Lung (tissue), 12 donors: ENCODE data around the gene MAP3K15. TPM values are rescaled to one million over a fixed set of nuclear protein-coding genes. Genes with fewer than 3 reads are reported as not detected.

Experiments used
- ATAC-seq: fragments of 200-7000 bp; cut with Tn5 transposase; one replicate; pipeline ENCODE4 v1.9.1; 2020; ENCODE audit warnings: moderate number of reproducible peaks; ENCODE audit not compliant: insufficient read depth, low FRiP score
- DNase-seq, 3 donors: peaks; one replicate each; pipeline ENCODE4 v3.0.0-alpha.2; 2013 to 2017
- H3K27ac ChIP-seq, 2 donors: one replicate each; pipeline ENCODE4 v1.5.1; 2013; ENCODE audit warnings: mild to moderate bottlenecking in 2 of 2, moderate library complexity in 2 of 2, control low read depth in 1 of 2, inconsistent platforms in 1 of 2, low read depth in 1 of 2, low read length in 1 of 2
- H3K27me3 ChIP-seq, 3 donors: one replicate each; pipeline ENCODE4 v1.5.1; 2013; ENCODE audit warnings: low read length in 2 of 3; ENCODE audit not compliant: control insufficient read depth in 3 of 3, insufficient read depth in 3 of 3
- H3K36me3 ChIP-seq, 4 donors: one replicate each; pipeline ENCODE4 v1.5.1; 2013; ENCODE audit warnings: low read length in 4 of 4, mild to moderate bottlenecking in 1 of 4, moderate library complexity in 1 of 4; ENCODE audit not compliant: control insufficient read depth in 4 of 4, insufficient read depth in 4 of 4
- H3K4me1 ChIP-seq, 5 donors: one replicate each; pipeline ENCODE4 v1.5.1; 2013; ENCODE audit warnings: low read length in 5 of 5, mild to moderate bottlenecking in 2 of 5, moderate library complexity in 1 of 5; ENCODE audit not compliant: control insufficient read depth in 5 of 5, insufficient read depth in 5 of 5
- H3K4me3 ChIP-seq: one replicate; pipeline ENCODE4 v1.5.1; 2013; ENCODE audit warnings: mild to moderate bottlenecking, control low read depth, moderate library complexity
- H3K9ac ChIP-seq, 2 donors: one replicate each; pipeline ENCODE4 v1.5.1; 2013; ENCODE audit warnings: low read length in 2 of 2, control low read depth in 1 of 2; ENCODE audit not compliant: insufficient read depth in 1 of 2
- H3K9me3 ChIP-seq, 4 donors: one replicate each; pipeline ENCODE4 v1.5.1; 2013; ENCODE audit warnings: low read length in 3 of 4, mild to moderate bottlenecking in 1 of 4, moderate library complexity in 1 of 4; ENCODE audit not compliant: control insufficient read depth in 4 of 4, insufficient read depth in 3 of 4
- CTCF ChIP-seq: IDR thresholded peaks from 2 replicates; pipeline ENCODE4 v1.5.1; 2012; ENCODE audit warnings: mild to moderate bottlenecking; ENCODE audit errors: control extremely low read depth, extremely low read depth
- WGBS, 2 donors: extraction: QIAGEN DNeasy Blood & Tissue Kit; methylation state at CpG; one replicate each; pipeline ENCODE4 v1.1.7; 2013; 5-methylcytosine and 5-hydroxymethylcytosine counted together
- polyA plus RNA-seq, 2 donors: library from polyadenylated mRNA; stranded (reverse); fragments of 200-250 nt; gene quantifications; one replicate each; pipeline ENCODE4 v1.2.1, GENCODE V29; 2013
- total RNA-seq, 2 donors: library from RNA; depleted of rRNA in 1 of 2; stranded (reverse); fragments of >200 nt in 1 of 2; gene quantifications; one replicate each; pipeline ENCODE4 v1.2.1, GENCODE V29; 2014 to 2021
- donor health status: control.
- donor health status: control.
- donor health status: Bipolar disorder and iron deficiency.
- donor health status: healthy.
- donor health status: DM: yes; HTN: yes; CAD: no.

Gene MAP3K15
- total and polyA plus RNA-seq, 4 donors = 0.16 to 2.1 (median 0.40) TPM

- 61 to 77% methylated on average over 2 of the region's 2 CpGs for WGBS, 2 donors
- peak; percentile 62 to 88 (median 84) for DNase-seq
- H3K9ac ChIP-seq = no peak overlapping the region
- H3K27me3 ChIP-seq = peaks cover 0 to 10% (median 4%) of the 10 kb centered on the region in 3 donors
- H3K36me3 ChIP-seq = peaks cover 0 to 4% (median under 1%) of the 10 kb centered on the region in 4 donors
- ATAC-seq = no peak
- H3K4me1 ChIP-seq = peaks cover 0 to 3% (median 0%) of the 10 kb centered on the region in 5 donors
- no peak overlapping the region for H3K4me3 ChIP-seq
- H3K9me3 ChIP-seq = no peaks in the 10 kb centered on the region
- H3K27ac ChIP-seq = no peak overlapping the region
- no peak for TF ChIP-seq CTCF
Observed at GRCh38 chrX:19535476-19535875, 20.2 kb upstream of the MAP3K15 start.

- ATAC-seq = no peak
- WGBS, 2 donors = 85 to 92% methylated on average over 8 of the region's 8 CpGs
- Histone ChIP-seq H3K27me3 (peaks cover 0 to 4% (median 3%) of the 10 kb centered on the region in 3 donors), H3K9ac (no peak overlapping the region), H3K4me3 (no peak overlapping the region), H3K36me3 (peaks cover 0 to 2% (median under 1%) of the 10 kb centered on the region in 4 donors), H3K9me3 (no peaks in the 10 kb centered on the region), H3K4me1 (peaks cover 0 to 3% (median 0%) of the 10 kb centered on the region in 5 donors), H3K27ac (no peak overlapping the region)
- TF ChIP-seq CTCF = no peak
- DNase-seq = no peak
Observed at GRCh38 chrX:19532709-19533108, 17.4 kb upstream of the MAP3K15 start.

- TF ChIP-seq CTCF = no peak
- no peak for DNase-seq
- ATAC-seq = no peak
- Histone ChIP-seq H3K9me3 (peaks cover 0 to 7% (median 0%) of the 10 kb centered on the region in 4 donors), H3K4me1 (no peaks in the 10 kb centered on the region), H3K36me3 (no peaks in the 10 kb centered on the region), H3K9ac (no peak overlapping the region), H3K27ac (no peak overlapping the region), H3K4me3 (no peak overlapping the region), H3K27me3 (peaks cover 4 to 12% (median 11%) of the 10 kb centered on the region in 3 donors)
- WGBS, 2 donors = 66 to 92% methylated on average over 4 of the region's 4 CpGs
Observed at GRCh38 chrX:19517965-19518364, 2.7 kb upstream of the MAP3K15 start.

GRCh38 chrX:19515615-19516105, 352 bp upstream of the MAP3K15 start:
- 2 to 38% methylated on average over 19 to 23 of the region's 23 CpGs for WGBS, 2 donors
- Histone ChIP-seq H3K36me3 (no peaks in the 10 kb centered on the region), H3K9me3 (peaks cover 0 to 7% (median 0%) of the 10 kb centered on the region in 4 donors), H3K27me3 (peaks cover 4 to 14% (median 12%) of the 10 kb centered on the region in 3 donors), H3K9ac (no peak overlapping the region), H3K4me3 (no peak overlapping the region), H3K27ac (no peak overlapping the region), H3K4me1 (no peaks in the 10 kb centered on the region)
- no peak for TF ChIP-seq CTCF
- ATAC-seq (no peak), DNase-seq (no peak)
